IMR-90 (cell line): ENCODE results near the gene KRTAP6-2. TPM values are rescaled to one million over a fixed set of nuclear protein-coding genes. Genes with fewer than 3 reads are reported as not detected.

ENCODE experiments used
- ATAC-seq: fragments of 200-7000 bp; cut with Tn5 transposase; 2 replicates; pipeline ENCODE4 v1.9.1; 2020; ENCODE audit warnings: low read depth, mild to moderate bottlenecking, moderate library complexity
- BruUV-seq: library from RNA; stranded (reverse); fragments of 400-500 nt; replicated peaks from 2 replicates; lab custom pipeline; 2021; lab: Mats Ljungman, UMichigan
- CTCF ChIA-PET: fragments of 300-600 bp; formaldehyde crosslinking; extraction: SDS; loops from one replicate; lab custom pipeline; 2021; ENCODE audit warnings: antibody characterized with exemption; lab: Yijun Ruan, JAX
- POLR2A ChIA-PET: fragments of 300-600 bp; sonication (Branson Sonifier 250); formaldehyde crosslinking; loops from one replicate; lab custom pipeline; 2022; ENCODE audit warnings: antibody characterized with exemption; ENCODE audit not compliant: unreplicated experiment; lab: Charles Lee
- DNase-seq: peaks from one replicate; pipeline ENCODE4 v3.0.0; 2013
- H2AFZ ChIP-seq: replicated peaks from 2 replicates; pipeline ENCODE3; 2013; ENCODE audit warnings: low read length, mild to moderate bottlenecking; ENCODE audit not compliant: poor library complexity
- H2AK5ac ChIP-seq: 2 replicates; pipeline ENCODE4 v1.6.1; 2013; ENCODE audit warnings: low read depth, low read length, inconsistent platforms
- H2AK9ac ChIP-seq: replicated peaks from 2 replicates; pipeline ENCODE3; 2013; ENCODE audit warnings: mild to moderate bottlenecking, low read depth, low read length, moderate library complexity; ENCODE audit not compliant: poor library complexity
- H2BK120ac ChIP-seq: 2 replicates; pipeline ENCODE4 v1.6.1; 2013; ENCODE audit warnings: low read depth, low read length, inconsistent platforms
- H2BK15ac ChIP-seq: 3 replicates; pipeline ENCODE4 v1.6.1; 2013; ENCODE audit warnings: low read depth, low read length, inconsistent platforms
- H2BK20ac ChIP-seq: 2 replicates; pipeline ENCODE4 v1.6.1; 2013; ENCODE audit warnings: low read depth, mild to moderate bottlenecking, inconsistent platforms, low read length, moderate library complexity
- H2BK5ac ChIP-seq: 2 replicates; pipeline ENCODE4 v1.6.1; 2013; ENCODE audit warnings: mild to moderate bottlenecking, low read depth, low read length, inconsistent platforms; ENCODE audit not compliant: poor library complexity, severe bottlenecking
- H3K14ac ChIP-seq: replicated peaks from 2 replicates; pipeline ENCODE4 v1.6.1; 2013; ENCODE audit warnings: low read depth, low read length, inconsistent platforms
- H3K18ac ChIP-seq: 2 replicates; pipeline ENCODE4 v1.6.1; 2013; ENCODE audit warnings: low read depth, low read length, control low read depth
- H3K23ac ChIP-seq: 2 replicates; pipeline ENCODE4 v1.6.1; 2013; ENCODE audit warnings: low read depth, low read length, inconsistent platforms
- H3K27ac ChIP-seq: 2 replicates; pipeline ENCODE4 v1.5.1; 2013; ENCODE audit warnings: mild to moderate bottlenecking, control low read depth, low read length; ENCODE audit not compliant: insufficient read depth
- H3K27me3 ChIP-seq: 2 replicates; pipeline ENCODE4 v1.6.1; 2013; ENCODE audit warnings: low read length; ENCODE audit not compliant: control insufficient read depth, insufficient read depth
- H3K36me3 ChIP-seq: 2 replicates; pipeline ENCODE4 v1.6.1; 2013; ENCODE audit warnings: low read length, mixed read lengths; ENCODE audit not compliant: control insufficient read depth, insufficient read depth
- H3K4ac ChIP-seq: 2 replicates; pipeline ENCODE4 v1.6.1; 2013; ENCODE audit warnings: low read depth, low read length, inconsistent platforms
- H3K4me1 ChIP-seq: 2 replicates; pipeline ENCODE4 v1.6.1; 2013; ENCODE audit warnings: low read length, mixed read lengths; ENCODE audit not compliant: control insufficient read depth, insufficient read depth
- H3K4me2 ChIP-seq: 2 replicates; pipeline ENCODE4 v1.6.1; 2013; ENCODE audit warnings: low read depth, mild to moderate bottlenecking, control low read depth, low read length, moderate library complexity
- H3K4me3 ChIP-seq: 2 replicates; pipeline ENCODE4 v1.5.1; 2013; ENCODE audit warnings: low read depth, mild to moderate bottlenecking, control low read depth, low read length, moderate library complexity; ENCODE audit not compliant: insufficient read depth
- H3K56ac ChIP-seq: 2 replicates; pipeline ENCODE4 v1.6.1; 2013; ENCODE audit warnings: low read length, inconsistent platforms; ENCODE audit not compliant: insufficient read depth; ENCODE audit errors: extremely low read depth
- H3K79me1 ChIP-seq, 2 experiments: 2 replicates each; pipeline ENCODE4 v1.6.1; 2013; ENCODE audit warnings: low read length in 2 of 2, inconsistent platforms in 1 of 2, low read depth in 1 of 2
- H3K9ac ChIP-seq: 2 replicates; pipeline ENCODE4 v1.6.1; 2013; ENCODE audit warnings: low read depth, low read length, control low read depth
- H3K9me1 ChIP-seq: 2 replicates; pipeline ENCODE4 v1.6.1; 2013; ENCODE audit warnings: low read length, inconsistent platforms; ENCODE audit not compliant: insufficient read depth
- H3K9me3 ChIP-seq: 2 replicates; pipeline ENCODE4 v1.6.1; 2013; ENCODE audit warnings: low read length; ENCODE audit not compliant: control insufficient read depth, insufficient read depth
- H4K20me1 ChIP-seq: 2 replicates; pipeline ENCODE4 v1.6.1; 2013; ENCODE audit warnings: low read length, inconsistent platforms; ENCODE audit not compliant: insufficient read depth
- H4K5ac ChIP-seq: 2 replicates; pipeline ENCODE4 v1.6.1; 2013; ENCODE audit warnings: mild to moderate bottlenecking, low read depth, low read length, control low read depth
- H4K8ac ChIP-seq, 2 experiments: 2 replicates each; pipeline ENCODE4 v1.6.1; 2013; ENCODE audit warnings: low read depth in 2 of 2, low read length in 2 of 2, control low read depth in 1 of 2, inconsistent platforms in 1 of 2
- H4K91ac ChIP-seq: 2 replicates; pipeline ENCODE4 v1.6.1; 2013; ENCODE audit warnings: low read depth, low read length, inconsistent platforms; ENCODE audit not compliant: insufficient read depth
- BHLHE40 ChIP-seq: fragments of 150-350 bp; IDR thresholded peaks from 2 replicates; pipeline ENCODE4 v1.6.1; 2016; ENCODE audit warnings: mild to moderate bottlenecking, low read depth, low read length
- CEBPB ChIP-seq: IDR thresholded peaks from 2 replicates; pipeline ENCODE4 v1.6.1; 2012; ENCODE audit warnings: low read depth, low read length, improper control_type of control experiment
- CHD1 ChIP-seq: IDR thresholded peaks from 2 replicates; pipeline ENCODE4 v1.6.1; 2012; ENCODE audit warnings: low read depth, low read length, improper control_type of control experiment
- CTCF ChIP-seq: conservative IDR thresholded peaks from 2 replicates; pipeline ENCODE4 v1.5.1; 2012; ENCODE audit warnings: mild to moderate bottlenecking, low read depth, low read length, improper control_type of control experiment
- ELK1 ChIP-seq: fragments of 150-350 bp; IDR thresholded peaks from 2 replicates; pipeline ENCODE4 v1.6.1; 2016; ENCODE audit warnings: low read depth, mild to moderate bottlenecking, low read length, moderate library complexity, borderline replicate concordance
- FOS ChIP-seq: fragments of 150-350 bp; IDR thresholded peaks from 2 replicates; pipeline ENCODE4 v1.6.1; 2016; ENCODE audit warnings: low read depth, low read length
- MXI1 ChIP-seq: IDR thresholded peaks from 2 replicates; pipeline ENCODE4 v1.6.1; 2012; ENCODE audit warnings: low read depth, mild to moderate bottlenecking, low read length, moderate library complexity, borderline replicate concordance
- NFE2L2 ChIP-seq: fragments of 150-350 bp; IDR thresholded peaks from 2 replicates; pipeline ENCODE4 v1.6.1; 2016; ENCODE audit warnings: low read depth, mild to moderate bottlenecking, low read length
- POLR2A ChIP-seq: IDR thresholded peaks from 2 replicates; pipeline ENCODE4 v1.6.1; 2012; ENCODE audit warnings: mild to moderate bottlenecking, low read depth, low read length
- RAD21 ChIP-seq: IDR thresholded peaks from 2 replicates; pipeline ENCODE4 v1.6.1; 2012; ENCODE audit warnings: low read length, improper control_type of control experiment
- RFX5 ChIP-seq: IDR thresholded peaks from 2 replicates; pipeline ENCODE4 v1.8.0; 2012; ENCODE audit warnings: low read depth, mild to moderate bottlenecking, low read length, moderate library complexity
- SMC3 ChIP-seq: fragments of 150-350 bp; IDR thresholded peaks from 2 replicates; pipeline ENCODE4 v1.6.1; 2016; ENCODE audit warnings: low read depth, mild to moderate bottlenecking, antibody characterized with exemption, low read length, moderate library complexity
- USF2 ChIP-seq: fragments of 150-350 bp; IDR thresholded peaks from 2 replicates; pipeline ENCODE4 v1.6.1; 2017; ENCODE audit warnings: mild to moderate bottlenecking, antibody characterized with exemption, low read length, low read depth
- dilution Hi-C: fragments of 300-500 bp; cut with HindIII; formaldehyde crosslinking; loops from one replicate; pipeline ENCODE4 v1.14.3; 2018; ENCODE audit warnings: low sequenced_read_pairs; ENCODE audit not compliant: unreplicated experiment
- in situ Hi-C: fragments of 300-500 bp; cut with MboI; formaldehyde crosslinking; loops from 3 replicates; pipeline ENCODE4 v1.14.3; 2019; ENCODE audit warnings: low sequenced_read_pairs, inconsistent platforms, mixed read lengths
- intact Hi-C: fragments of 100-400 bp; cut with micrococcal nuclease; formaldehyde crosslinking; loops from 2 replicates; pipeline ENCODE4 v1.10.0; 2022
- polyA plus RNA-seq, 3 experiments: library from polyadenylated mRNA; depleted of rRNA; stranded (reverse); fragments of >200 nt; gene quantifications; 2 replicates each; pipeline ENCODE4 v1.2.3, GENCODE V29; 2012; ENCODE audit warnings: low replicate concordance in 1 of 3
- total RNA-seq: library from RNA; depleted of rRNA; stranded (reverse); fragments of >200 nt; gene quantifications from 2 replicates; pipeline ENCODE4 v1.2.3, GENCODE V29; 2012

KRTAP6-2 gene
- total and polyA plus RNA-seq, 2 of the 4 experiments (the other 2 are of a cell fraction) = not detected

- intact Hi-C loops = no loop called here
- H2BK120ac ChIP-seq = no peak overlapping the region
- H4K91ac ChIP-seq = no peak overlapping the region
- ATAC-seq (no peak), DNase-seq (no peak)
- in situ Hi-C loops = no loop called here
- no peak overlapping the region for H3K14ac ChIP-seq
- no peaks in the 10 kb centered on the region for H3K4me1 ChIP-seq
- no peak overlapping the region for H2AK5ac ChIP-seq
- no peak overlapping the region for H4K5ac ChIP-seq
- H3K4me3 ChIP-seq = no peak overlapping the region
- H3K4ac ChIP-seq = no peak overlapping the region
- ChIA-PET POLR2A (no interaction called here), CTCF (no interaction called here)
- H3K9me1 ChIP-seq = no peaks in the 10 kb centered on the region
- H3K4me2 ChIP-seq = no peak overlapping the region
- H3K27me3 ChIP-seq = no peaks in the 10 kb centered on the region
- no peak overlapping the region for H2BK15ac ChIP-seq
- no peaks in the 10 kb centered on the region for H4K20me1 ChIP-seq
- TF ChIP-seq CTCF (no peak), MXI1 (no peak), RAD21 (no peak), NFE2L2 (no peak), POLR2A (no peak), CHD1 (no peak), RFX5 (no peak), USF2 (no peak), BHLHE40 (no peak), FOS (no peak), ELK1 (no peak), SMC3 (no peak), CEBPB (no peak)
- no peak overlapping the region for H2AK9ac ChIP-seq
- peaks cover 7% of the 10 kb centered on the region for H3K9me3 ChIP-seq
- BruUV-seq = no TSS peak
- H3K23ac ChIP-seq = no peak overlapping the region
- H3K56ac ChIP-seq = no peak overlapping the region
- H2AFZ ChIP-seq = no peak overlapping the region
- H3K18ac ChIP-seq = no peak overlapping the region
- no peak overlapping the region for H3K27ac ChIP-seq
- no peak overlapping the region for H4K8ac ChIP-seq
- no peak overlapping the region for H3K9ac ChIP-seq
- H3K79me1 ChIP-seq = no peaks in the 10 kb centered on the region
- H2BK5ac ChIP-seq = no peak overlapping the region
- H3K36me3 ChIP-seq = no peaks in the 10 kb centered on the region
- dilution Hi-C loops = no loop called here
- no peak overlapping the region for H2BK20ac ChIP-seq
Observed at GRCh38 chr21:30577766-30578165, 20.9 kb downstream of the KRTAP6-2 start.
